ENCODE measurements around the gene CAMK2A. TPM values are rescaled to one million over a fixed set of nuclear protein-coding genes. Genes with fewer than 3 reads are reported as not detected.

CAMK2A gene
- total RNA-seq, 1 experiment from 2014 or later, result 2.1 TPM

DNA sequence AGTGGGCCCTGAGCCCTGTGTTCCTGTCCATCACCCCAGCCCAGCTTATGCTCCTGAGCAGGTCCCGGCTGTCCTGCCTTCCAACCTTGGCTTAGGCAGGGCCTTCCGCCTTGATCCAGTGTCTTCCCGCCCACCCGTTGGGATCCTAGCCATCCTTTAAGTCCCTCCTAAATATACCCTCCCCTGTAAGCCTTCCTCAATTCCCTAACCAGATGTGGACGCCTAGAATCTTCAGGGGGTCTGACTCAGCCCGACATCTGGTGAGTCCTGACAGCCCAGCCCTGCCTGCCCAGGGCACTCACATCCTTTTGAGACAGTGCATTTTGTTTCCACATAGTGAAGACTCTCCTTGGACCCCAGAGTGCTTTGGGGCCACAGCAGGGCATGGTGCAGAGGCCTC, 76.0 kb downstream of the CAMK2A start:
- peak; percentile 12 for DNase-seq (ENCODE audit: low read depth)

DNA sequence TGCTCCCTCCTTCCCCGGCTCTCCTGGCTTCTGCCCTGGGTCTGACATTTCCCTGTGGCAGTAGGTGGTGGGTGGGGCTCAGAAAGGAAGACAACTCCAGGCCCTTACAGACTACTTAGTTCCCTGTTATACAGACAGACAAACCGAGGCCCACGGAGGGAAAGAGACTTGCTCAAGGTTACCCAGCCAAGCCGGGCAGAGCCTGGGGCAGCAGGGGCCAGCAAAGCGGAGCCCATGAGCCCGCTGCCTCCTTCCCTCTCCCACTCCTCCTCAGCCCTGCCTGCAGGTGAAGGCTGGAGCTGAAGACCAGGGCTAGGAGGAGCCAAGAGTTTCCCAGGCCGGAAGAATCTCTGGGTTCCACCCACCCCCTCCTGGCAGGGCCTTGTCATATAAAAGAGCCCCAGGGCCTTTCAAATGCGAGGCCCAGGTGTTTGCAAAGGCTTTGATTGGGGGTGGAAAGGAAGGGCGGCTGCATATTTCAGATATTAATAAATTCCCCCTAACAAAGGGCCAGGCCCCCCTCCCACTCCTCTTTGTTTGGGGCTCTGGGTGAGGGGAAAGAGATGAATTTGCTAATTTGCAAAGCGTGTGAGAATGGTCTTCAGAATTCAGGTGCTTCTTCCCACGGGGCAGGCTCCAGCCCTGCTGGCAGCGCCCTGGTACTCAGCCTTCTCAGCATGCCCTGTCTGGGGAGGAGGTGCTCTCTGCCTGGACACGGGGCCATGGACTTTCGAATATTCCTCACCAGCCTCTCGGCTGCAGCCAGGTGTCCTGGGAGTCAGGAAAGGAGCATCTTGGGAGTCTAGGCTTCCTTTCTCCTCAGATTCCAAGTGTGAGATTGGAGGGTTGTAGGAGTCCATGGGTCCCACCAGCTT, 78.2 kb downstream of the CAMK2A start:
- DNase-seq (ENCODE audit: low read depth), result no peak

DNA sequence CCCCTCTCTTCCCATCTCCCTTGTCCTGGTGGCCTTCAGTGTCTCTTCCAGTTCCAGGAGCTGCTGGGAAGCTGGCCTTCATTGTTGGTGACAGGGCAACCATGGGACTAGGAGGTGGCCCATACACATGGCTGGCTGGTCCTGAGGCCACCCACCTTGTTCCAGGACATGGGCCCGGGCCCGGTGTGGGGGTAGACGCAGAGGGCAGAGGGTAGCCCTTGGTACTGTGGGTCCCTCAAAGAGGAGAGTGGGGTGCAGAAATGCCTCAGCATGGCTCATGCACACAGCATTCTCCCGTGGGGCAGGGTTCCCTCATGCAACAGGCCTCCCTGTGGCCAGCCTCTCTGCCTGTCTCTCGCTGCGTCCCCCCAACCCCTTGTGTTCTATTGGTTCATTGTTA, 78.9 kb downstream of the CAMK2A start:
- DNase-seq (ENCODE audit: low read depth), result no peak

GRCh38 chr5:150209099-150209635, 80.4 kb downstream of the CAMK2A start:
- DNase-seq (ENCODE audit: low read depth), result no peak

GRCh38 chr5:150208187-150209098, 81.1 kb downstream of the CAMK2A start:
- DNase-seq (ENCODE audit: low read depth), result peak; percentile 84

DNA sequence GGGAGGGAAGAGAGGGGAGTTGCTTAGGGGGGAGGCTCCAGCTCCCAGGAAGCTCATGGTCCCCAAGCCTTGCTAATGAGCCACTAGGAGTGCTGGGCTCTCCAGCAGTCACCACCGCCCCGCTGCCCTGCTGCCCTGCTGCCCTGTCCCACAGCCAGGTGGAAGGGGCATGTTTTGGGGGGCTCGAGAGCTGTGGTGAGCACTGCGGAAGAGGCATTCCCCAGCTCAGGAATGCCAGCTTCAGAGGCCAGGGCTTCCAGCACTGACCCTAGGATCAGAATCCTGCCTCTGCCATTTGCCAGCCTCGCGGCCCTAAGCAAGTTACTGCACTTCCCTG, 82.8 kb downstream of the CAMK2A start:
- no peak for DNase-seq (ENCODE audit: low read depth)

DNA sequence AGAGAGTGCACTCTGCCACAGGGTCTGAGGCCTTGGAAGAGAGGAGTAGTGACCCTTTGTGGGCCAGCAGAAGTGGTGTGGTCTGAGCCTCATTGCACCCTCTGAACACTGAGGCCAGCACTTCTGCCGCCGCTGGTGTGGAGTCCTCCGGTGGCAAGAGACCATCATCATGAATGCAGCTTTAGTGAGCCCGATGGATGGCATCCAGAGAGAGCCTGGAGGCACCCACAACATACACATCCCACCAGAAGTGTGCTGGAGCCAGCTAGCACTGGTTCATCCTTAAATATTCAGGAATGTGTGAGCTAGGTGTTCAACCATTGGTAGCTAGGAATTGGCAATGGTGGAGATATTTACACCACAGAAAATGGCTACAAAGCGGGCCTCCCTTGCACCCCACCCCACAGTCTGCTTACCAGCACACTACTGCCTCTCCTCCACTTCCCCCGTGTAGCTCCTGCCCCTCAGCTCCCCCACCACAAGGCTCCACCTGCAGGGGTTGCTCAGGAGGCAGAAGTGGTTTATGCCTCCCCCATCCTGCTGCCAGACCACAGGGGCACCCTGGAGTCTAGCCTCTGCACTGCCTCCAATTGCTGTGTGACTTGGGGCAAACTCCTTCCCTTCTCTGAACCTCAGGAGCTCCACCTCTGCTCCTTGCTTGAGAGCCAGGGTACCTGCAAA, 83.3 kb downstream of the CAMK2A start:
- no peak for DNase-seq (ENCODE audit: low read depth)

DNA sequence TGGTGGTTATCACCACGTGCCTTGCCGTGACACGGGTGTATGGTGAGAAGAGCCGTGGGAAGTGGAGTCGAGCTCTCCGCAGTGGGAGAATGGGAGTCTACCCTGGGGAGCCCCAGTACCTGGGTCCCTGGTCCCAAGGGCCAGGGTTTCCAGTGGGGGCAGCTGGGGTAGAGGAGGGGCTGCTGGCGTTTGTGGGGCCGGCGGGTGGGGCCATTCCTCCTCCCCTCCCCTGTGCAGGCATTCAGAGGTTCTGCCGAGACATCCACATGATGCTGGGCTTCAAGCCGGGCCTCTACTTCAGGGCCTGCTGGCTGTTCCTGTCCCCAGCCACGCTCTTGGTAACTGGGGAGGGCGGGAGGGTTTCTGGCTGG, 85.0 kb downstream of the CAMK2A start:
- no peak for DNase-seq (ENCODE audit: low read depth)

DNA sequence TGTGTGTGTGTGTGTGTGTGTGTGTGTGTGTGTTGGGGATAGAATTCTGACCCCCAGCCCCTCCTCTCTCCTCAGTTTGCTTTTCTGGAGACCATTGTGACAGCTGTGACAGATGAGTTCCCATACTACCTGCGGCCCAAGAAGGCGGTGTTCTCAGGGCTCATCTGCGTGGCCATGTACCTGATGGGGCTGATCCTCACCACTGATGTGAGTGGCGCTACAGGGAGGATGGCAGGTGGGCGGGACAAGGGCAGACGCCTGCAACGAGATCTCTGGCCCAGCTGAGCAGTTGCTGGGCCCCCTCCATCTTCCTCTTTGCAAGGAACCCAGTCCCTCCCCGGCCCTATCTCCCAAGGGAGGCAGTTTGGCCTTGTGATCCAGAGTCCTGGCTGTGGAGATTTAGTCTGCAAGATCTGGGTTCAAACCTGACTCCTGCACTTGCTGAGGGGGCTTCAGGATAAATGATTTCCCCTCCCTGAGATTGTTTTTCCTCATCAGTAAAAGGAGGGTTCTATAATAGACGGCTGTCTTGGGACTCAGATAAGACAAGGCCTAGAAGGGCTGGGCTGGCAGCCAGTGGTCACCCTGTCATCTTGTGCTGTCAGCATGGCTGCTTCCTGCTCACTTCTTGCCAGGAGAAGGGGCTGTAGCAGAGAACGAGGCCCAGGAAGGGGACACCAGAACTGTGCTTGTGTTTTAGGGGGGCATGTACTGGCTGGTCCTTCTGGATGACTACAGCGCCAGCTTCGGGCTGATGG, 85.6 kb downstream of the CAMK2A start:
- DNase-seq (ENCODE audit: low read depth), result no peak

DNA sequence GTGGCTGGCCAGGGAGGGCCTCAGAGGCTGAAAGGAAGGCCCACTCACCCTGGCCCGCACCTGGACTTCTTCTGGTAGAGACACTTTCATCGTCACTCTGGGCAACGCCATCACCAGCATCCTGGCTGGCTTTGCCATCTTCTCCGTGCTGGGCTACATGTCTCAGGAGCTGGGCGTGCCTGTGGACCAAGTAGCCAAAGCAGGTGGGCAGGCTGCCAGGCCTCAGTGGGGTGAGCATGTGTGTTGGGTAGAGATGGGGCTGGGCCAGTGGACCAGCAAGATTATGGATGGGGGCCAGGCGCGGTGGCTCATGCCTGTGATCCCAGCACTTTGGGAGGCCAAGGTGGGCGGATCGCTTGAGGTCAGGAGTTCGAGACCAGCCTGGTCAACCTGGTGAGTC, 87.1 kb downstream of the CAMK2A start:
- DNase-seq (ENCODE audit: low read depth), result no peak

GRCh38 chr5:150197476-150197875, 92.1 kb downstream of the CAMK2A start:
- no peak for DNase-seq (ENCODE audit: low read depth)

GRCh38 chr5:150196986-150197385, 92.6 kb downstream of the CAMK2A start:
- DNase-seq (ENCODE audit: low read depth), result no peak

- no peak for DNase-seq (ENCODE audit: low read depth)
Observed at GRCh38 chr5:150196514-150196913, 93.1 kb downstream of the CAMK2A start.

DNA sequence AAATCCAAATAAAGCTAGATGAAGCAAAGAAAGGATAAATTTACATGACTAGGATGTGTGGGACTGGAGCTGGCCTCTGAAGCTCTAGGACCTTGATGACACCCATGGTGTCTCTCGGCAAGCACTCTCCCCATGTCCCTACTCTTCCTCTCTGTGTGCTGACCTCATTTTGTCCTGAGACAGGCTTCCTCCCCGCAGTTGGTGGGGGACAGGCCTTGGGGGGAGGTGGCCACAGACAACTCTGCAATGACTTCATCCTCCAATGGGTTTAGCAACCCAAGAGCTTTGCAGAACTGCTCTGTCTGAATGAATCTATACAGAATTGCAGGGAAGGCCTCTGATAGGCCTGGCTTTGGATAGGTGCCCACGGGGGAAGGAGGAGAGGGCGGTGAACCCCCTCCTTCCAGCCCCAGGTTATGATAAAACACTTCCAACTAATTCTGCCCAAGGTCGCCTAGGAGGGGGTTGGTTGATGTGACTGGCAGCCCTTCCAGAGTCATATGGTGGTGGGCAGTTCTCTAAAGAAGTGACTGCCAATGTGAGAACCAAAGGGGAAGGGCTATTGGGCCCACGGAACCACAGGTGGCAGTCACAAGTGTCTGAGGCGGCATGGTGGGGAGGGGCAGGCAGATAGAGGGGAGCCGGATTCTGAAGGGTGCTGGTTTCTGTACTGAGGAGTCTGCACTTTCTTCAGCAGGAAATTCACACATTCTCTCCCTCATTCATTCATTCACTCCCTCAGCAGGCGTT, 93.7 kb downstream of the CAMK2A start:
- DNase-seq (ENCODE audit: low read depth), result no peak

DNA sequence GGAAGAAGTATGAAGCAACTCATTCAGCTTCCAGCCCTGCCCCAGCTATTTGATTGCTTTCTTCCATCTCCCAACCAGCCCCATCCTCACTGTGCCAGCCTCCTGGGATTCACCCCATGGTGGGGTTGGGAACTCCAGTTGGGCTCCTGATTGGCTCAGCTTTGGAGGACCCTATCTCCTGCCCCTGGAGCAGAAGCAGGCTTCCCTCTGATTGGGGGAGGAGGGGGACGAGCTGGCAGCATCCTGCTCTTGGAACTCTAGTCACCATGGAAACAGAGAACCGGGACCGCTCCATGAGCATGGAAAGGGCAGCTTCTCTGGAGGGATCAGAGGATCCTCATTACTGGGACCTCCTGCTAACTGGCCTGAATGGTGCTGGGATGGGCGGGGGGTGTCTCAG, 97.1 kb downstream of the CAMK2A start:
- no peak for DNase-seq (ENCODE audit: low read depth)

- DNase-seq (ENCODE audit: low read depth), result no peak
Observed at GRCh38 chr5:150190987-150191386, 98.6 kb downstream of the CAMK2A start.

GRCh38 chr5:150190503-150190979, 99.0 kb downstream of the CAMK2A start:
- DNase-seq (ENCODE audit: low read depth), result no peak

DNA sequence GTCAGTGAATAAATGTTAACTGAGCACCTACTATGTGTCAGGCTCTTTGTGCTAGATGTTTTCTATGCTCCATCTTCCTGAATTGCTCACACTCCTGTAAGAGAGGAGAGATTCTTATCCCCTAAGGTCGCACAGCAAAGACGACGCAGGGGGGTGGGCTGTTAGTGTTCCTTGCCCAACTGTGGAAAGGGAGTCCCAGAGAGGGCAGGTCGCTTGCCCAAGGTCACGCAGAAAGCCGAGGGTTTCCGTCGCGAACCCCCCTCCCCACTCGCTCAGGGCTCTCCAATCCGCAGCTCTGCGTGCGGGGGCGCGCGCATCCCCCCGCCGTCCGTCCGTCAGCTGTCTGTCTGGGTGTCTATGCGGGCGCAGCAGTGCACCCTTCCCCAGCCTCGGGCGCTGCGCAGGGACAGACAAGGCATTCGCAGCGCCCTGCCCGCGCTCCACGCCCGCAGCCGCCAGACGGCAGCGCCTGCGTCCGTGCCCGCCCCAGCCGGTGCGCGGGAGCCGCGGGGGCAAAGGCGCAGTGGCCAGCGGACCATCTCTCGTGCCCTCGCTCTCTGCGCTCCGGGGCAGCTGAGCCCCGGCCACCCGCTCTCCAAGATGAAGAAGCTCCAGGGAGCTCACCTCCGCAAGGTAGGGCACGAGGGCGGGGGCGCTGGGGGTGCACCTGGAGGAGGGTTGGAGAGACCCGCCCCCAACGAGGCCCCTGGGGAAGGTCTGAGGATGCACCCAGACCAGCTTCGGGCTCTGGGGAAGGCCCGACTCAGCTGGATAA, 99.7 kb downstream of the CAMK2A start, which contains the start of gene SLC6A7:
Gene SLC6A7 (plus strand): TSS at position 335 of the 775 bp plus-strand sequence. CDS start 266 bp downstream, at position 601.
- no peak for DNase-seq (ENCODE audit: low read depth)

- no peak for DNase-seq (ENCODE audit: low read depth)
Observed at GRCh38 chr5:150189326-150189725, 100.2 kb downstream of the CAMK2A start.
